Ovary (tissue), 10 donors: Measurements from ENCODE around the gene SPATA24. TPM values are rescaled to one million over a fixed set of nuclear protein-coding genes. Genes with fewer than 3 reads are reported as not detected.

ENCODE experiments used
- DNase-seq, 5 donors: peaks; one replicate each; pipeline ENCODE4 v3.0.0-alpha.2; 2019 to 2020
- H3K27ac ChIP-seq, 2 donors: fragments of 200-600 bp; one replicate each; pipeline versions ENCODE4 v1.5.1 to v1.8.0; 2019 to 2022
- H3K27me3 ChIP-seq: fragments of 200-600 bp; one replicate; pipeline ENCODE4 v1.8.0; 2022
- H3K36me3 ChIP-seq: fragments of 200-600 bp; sonication (generic); one replicate; pipeline ENCODE4 v1.5.1; 2019
- H3K4me1 ChIP-seq: one replicate; pipeline ENCODE4 v1.8.1; 2013; ENCODE audit warnings: mild to moderate bottlenecking, moderate library complexity; ENCODE audit not compliant: insufficient read depth
- H3K4me3 ChIP-seq: fragments of 200-600 bp; sonication (generic); one replicate; pipeline ENCODE4 v1.5.1; 2017
- H3K9me3 ChIP-seq, 2 donors: fragments of 200-600 bp in 1 of 2; sonication (generic) in 1 of 2; one replicate each; pipeline versions ENCODE4 v1.5.1 to v1.8.1; 2013 to 2019; ENCODE audit warnings: mild to moderate bottlenecking in 1 of 2, moderate library complexity in 1 of 2
- CTCF ChIP-seq, 3 donors: fragments of 450-650 bp in 2 of 3; fragments of 200-600 bp in 1 of 3; IDR thresholded peaks; one replicate each; pipeline versions ENCODE4 v1.5.1 to v1.8.0; 2016 to 2022; ENCODE audit warnings: antibody characterized with exemption in 3 of 3, mild to moderate bottlenecking in 1 of 3
- EP300 ChIP-seq: sonication (generic); formaldehyde crosslinking; IDR thresholded peaks from one replicate; pipeline ENCODE4 v1.6.1; 2017; ENCODE audit warnings: antibody characterized with exemption
- POLR2A ChIP-seq: fragments of 450-650 bp; IDR thresholded peaks from one replicate; pipeline ENCODE4 v1.6.1; 2017; ENCODE audit warnings: antibody characterized with exemption, mild to moderate bottlenecking, moderate library complexity
- WGBS, 3 donors: extraction: QIAGEN DNeasy Blood & Tissue Kit in 1 of 3; methylation state at CpG; one replicate each; pipeline versions ENCODE4 v1.1.5 to v1.1.7; 2013 to 2017; 5-methylcytosine and 5-hydroxymethylcytosine counted together
- intact Hi-C, 4 donors: fragments of 100-400 bp; cut with DNase I; formaldehyde crosslinking; loops; one replicate each; pipeline versions ENCODE4 v1.11.0 to v1.15.1; 2022 to 2023
- long read RNA-seq, 3 donors: library from polyadenylated mRNA in 2 of 3; unstranded in 2 of 3; transcript quantifications; one replicate each; pipeline ENCODE4 v2.0.0 and lab custom pipeline, GENCODE V29; 2021 to 2026
- polyA plus RNA-seq, 2 donors: library from polyadenylated mRNA; stranded (reverse); fragments of 200-250 nt in 1 of 2; fragments of 350-450 nt in 1 of 2; fragmentation: Illumina TruSeq in 1 of 2; extraction: RNeasy Lipid Tissue Mini Kit (QIAGEN cat#74804) in 1 of 2; gene quantifications; one replicate each; pipeline ENCODE4 v1.2.3, GENCODE V29; 2013 to 2014
- total RNA-seq, 7 donors: library from RNA; depleted of rRNA in 2 of 7; stranded (reverse); fragments of >200 nt in 2 of 7; fragmentation: NEBNext Ultra II Directional in 3 of 7; extraction: Animal tissue kit (Norgen Biotek cat#: 25700) in 3 of 7; gene quantifications; one replicate each; pipeline versions ENCODE4 v1.1.0 to v1.2.4, GENCODE V29; 2016 to 2023
- donor health status: DM: no; HTN: no; CAD: no; lungs with moderate emphysema.
- donor health status: DM: no; HTN: no; CAD: no.
- donor health status: Bipolar disorder and iron deficiency.
- donor health status: DM: yes; HTN: yes; CAD: no.
- donor health status: DM: no; HTN: no; CAD: no.
- donor health status: DM: yes; HTN: yes; CAD: no.

Gene SPATA24
- total RNA-seq (1 to 10 TPM; 2.1 to 4.7 (median 3.3) TPM), polyA plus RNA-seq (1 to 10 TPM; 6.5 to 6.7 TPM)
- long read RNA-seq, donor 1, partial matches to known transcripts: 0 of 1 reads
- long read RNA-seq, donor 1, other reads (novel, unspliced or antisense): 1 of 1 reads
- long read RNA-seq, donor 2, partial matches to known transcripts: 0 of 5 reads
- long read RNA-seq, donor 2, other reads (novel, unspliced or antisense): 0 of 5 reads
- long read RNA-seq, donor 3: 0 reads

GRCh38 chr5:139403787-139404483, at the start of gene SPATA24:
Gene SPATA24, minus strand, starts transcription at chr5:139404089. Its CDS starts 29 bp downstream, at chr5:139404060.
- peak within 1 kb of the TSS; percentile 52 for H3K4me3 ChIP-seq
- TF ChIP-seq CTCF (IDR thresholded peaks at IDR 0.05) (no peak), POLR2A (peak; percentile 43), EP300 (peak; percentile 48)
- no peaks in the 10 kb centered on the region for H3K9me3 ChIP-seq
- no peaks in the 10 kb centered on the region for H3K36me3 ChIP-seq
- WGBS, 3 donors: 0 to 1% (median 0%) methylated on average over 35 to 41 of the region's 41 CpGs
- DNase-seq: peak; percentile 96 to 98 (median 97)
- no peaks in the 10 kb centered on the region for H3K4me1 ChIP-seq
- H3K27ac ChIP-seq: peak within 1 kb of the TSS; percentile 54 to 94
- intact Hi-C loops: no loop called here
- no peaks in the 10 kb centered on the region for H3K27me3 ChIP-seq

GRCh38 chr5:139451878-139452660, 48.2 kb upstream of the SPATA24 start:
- H3K27ac ChIP-seq: no peak overlapping the region
- intact Hi-C loops: no loop called here
- no peaks in the 10 kb centered on the region for H3K4me1 ChIP-seq
- WGBS, 3 donors: 73 to 81% (median 76%) methylated on average over 3 of the region's 3 CpGs
- H3K4me3 ChIP-seq: no peak overlapping the region
- no peaks in the 10 kb centered on the region for H3K27me3 ChIP-seq
- H3K9me3 ChIP-seq: no peaks in the 10 kb centered on the region
- no peak for TF ChIP-seq EP300
- TF ChIP-seq POLR2A: no peak
- TF ChIP-seq CTCF (IDR thresholded peaks at IDR 0.05): no peak
- H3K36me3 ChIP-seq: no peaks in the 10 kb centered on the region
- peak in 1 of 5 donors; percentile 14 for DNase-seq

GRCh38 chr5:139451176-139451575, 47.3 kb upstream of the SPATA24 start:
- Histone ChIP-seq H3K9me3 (no peaks in the 10 kb centered on the region), H3K36me3 (no peaks in the 10 kb centered on the region), H3K4me1 (no peaks in the 10 kb centered on the region), H3K27me3 (no peaks in the 10 kb centered on the region), H3K4me3 (no peak overlapping the region), H3K27ac (no peak overlapping the region)
- DNase-seq: peak in 1 of 5 donors; percentile 10
- 92 to 97% (median 93%) methylated on average over 2 of the region's 2 CpGs for WGBS, 3 donors
- TF ChIP-seq EP300 (no peak), CTCF (IDR thresholded peaks at IDR 0.05) (no peak), POLR2A (no peak)
- intact Hi-C loops: no loop called here

- 79 to 88% (median 84%) methylated on average over 5 of the region's 5 CpGs for WGBS, 3 donors
- no peak for DNase-seq
- Histone ChIP-seq H3K4me1 (no peaks in the 10 kb centered on the region), H3K36me3 (no peaks in the 10 kb centered on the region), H3K27ac (no peak overlapping the region), H3K27me3 (no peaks in the 10 kb centered on the region), H3K4me3 (no peak overlapping the region), H3K9me3 (no peaks in the 10 kb centered on the region)
- intact Hi-C loops: loop anchor here in 1 of 4 donors (10.0 kb wide), 1 partner anchor 68 kb away; no protein-coding TSS in a partner anchor
- no peak for TF ChIP-seq EP300
- no peak for TF ChIP-seq POLR2A
- no peak for TF ChIP-seq CTCF (IDR thresholded peaks at IDR 0.05)
These were observed 43.3 kb upstream of the SPATA24 start for GRCh38 chr5:139446956-139447779.
